ENCODE results near the gene GLRA1. TPM values are rescaled to one million over a fixed set of nuclear protein-coding genes. Genes with fewer than 3 reads are reported as not detected.
A peak's percentile ranks its signal among the peaks of the same experiment; 100 is the strongest.
"Not testable (repeated sequence)": the region's sequence is repeated elsewhere in the genome, so short reads cannot be mapped to it uniquely, and the experiment has no call there.

Gene GLRA1
- total RNA-seq, 1 donor from 2014 or later = not detected

- DNase-seq (ENCODE audit: low read depth in 2 of 2) = no peak
Measured at GRCh38 chr5:151820271-151820670, 104.4 kb downstream of the GLRA1 start.

- DNase-seq (ENCODE audit: low read depth in 2 of 2) = no peak
Measured at GRCh38 chr5:151819830-151820229, 104.8 kb downstream of the GLRA1 start.

DNA sequence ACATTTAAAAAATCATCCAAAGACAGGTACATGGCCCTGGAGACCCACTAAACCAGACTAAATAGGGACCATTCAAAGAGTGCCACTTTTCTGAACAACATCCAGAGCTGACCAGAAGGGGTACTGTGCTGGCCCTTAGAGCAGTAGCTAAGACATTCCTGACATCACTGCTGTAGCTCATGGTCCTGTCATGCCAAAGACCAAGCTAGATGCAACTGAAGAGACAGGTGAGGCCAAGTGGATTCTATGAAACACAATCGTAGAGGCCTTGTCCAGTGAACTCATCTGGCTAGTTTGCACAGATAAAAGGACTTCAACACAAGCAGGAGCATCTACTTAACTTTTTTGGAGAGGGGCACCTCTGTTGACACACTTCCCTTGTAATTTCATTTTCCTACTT, 109.6 kb downstream of the GLRA1 start:
- no peak for DNase-seq (ENCODE audit: low read depth in 2 of 2)

DNA sequence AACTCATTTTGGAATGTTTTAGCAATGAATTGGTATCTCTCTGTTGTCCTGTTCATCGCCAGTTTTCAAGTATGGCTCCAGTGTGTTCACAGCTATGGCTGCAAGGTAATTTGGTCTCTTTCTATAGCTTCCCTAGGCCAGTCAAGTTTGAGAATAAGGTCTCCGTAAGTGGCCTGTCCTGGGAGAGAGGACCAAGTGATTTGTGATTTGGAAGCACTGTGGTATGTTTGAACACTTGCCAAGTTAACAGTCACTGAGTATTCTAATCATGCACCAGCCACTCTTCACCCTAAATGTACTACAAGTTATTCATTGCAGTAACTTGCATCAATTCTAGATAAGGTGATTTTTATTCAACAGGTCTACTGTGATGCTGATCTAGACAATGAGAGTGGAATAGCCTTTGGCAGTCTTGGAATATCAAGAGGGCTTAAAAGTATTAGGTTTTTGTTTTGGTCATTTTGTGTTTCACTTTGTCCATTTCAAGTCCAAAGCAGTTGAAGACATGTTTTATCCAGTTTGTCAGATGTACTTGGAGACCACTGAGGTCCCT, 111.8 kb downstream of the GLRA1 start:
- DNase-seq (ENCODE audit: low read depth in 2 of 2) = no peak

GRCh38 chr5:151811593-151812321, 112.9 kb downstream of the GLRA1 start:
- peak; percentile 14 to 53 for DNase-seq (ENCODE audit: low read depth in 2 of 2)

DNA sequence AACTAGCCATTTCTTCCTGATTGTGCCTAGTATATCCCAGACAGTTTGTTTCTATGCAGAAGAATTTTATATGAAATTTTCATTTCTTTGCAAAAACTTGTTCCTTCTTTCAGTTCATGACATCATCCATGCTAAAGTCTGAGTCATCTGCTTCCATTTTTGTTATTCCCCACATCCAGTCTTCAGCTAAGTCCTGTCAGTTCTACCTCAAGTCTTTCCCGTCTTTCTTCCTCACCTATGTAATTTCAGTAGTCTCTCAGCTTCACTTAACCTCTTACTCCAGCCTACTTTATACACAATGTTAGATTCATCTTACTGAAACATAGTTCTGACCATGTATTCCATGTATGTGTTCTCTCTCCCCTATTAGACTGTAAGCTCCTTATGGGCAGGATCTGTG, 113.8 kb downstream of the GLRA1 start:
- DNase-seq (ENCODE audit: low read depth in 2 of 2) = no peak

- no peak for DNase-seq (ENCODE audit: low read depth in 2 of 2)
Measured at GRCh38 chr5:151810449-151810848, 114.2 kb downstream of the GLRA1 start.

- DNase-seq (ENCODE audit: low read depth in 2 of 2) = no peak
Measured at GRCh38 chr5:151808451-151809169, 116.0 kb downstream of the GLRA1 start.

GRCh38 chr5:151805414-151806223, 119.0 kb downstream of the GLRA1 start:
- DNase-seq (ENCODE audit: low read depth in 2 of 2) = no peak

DNA sequence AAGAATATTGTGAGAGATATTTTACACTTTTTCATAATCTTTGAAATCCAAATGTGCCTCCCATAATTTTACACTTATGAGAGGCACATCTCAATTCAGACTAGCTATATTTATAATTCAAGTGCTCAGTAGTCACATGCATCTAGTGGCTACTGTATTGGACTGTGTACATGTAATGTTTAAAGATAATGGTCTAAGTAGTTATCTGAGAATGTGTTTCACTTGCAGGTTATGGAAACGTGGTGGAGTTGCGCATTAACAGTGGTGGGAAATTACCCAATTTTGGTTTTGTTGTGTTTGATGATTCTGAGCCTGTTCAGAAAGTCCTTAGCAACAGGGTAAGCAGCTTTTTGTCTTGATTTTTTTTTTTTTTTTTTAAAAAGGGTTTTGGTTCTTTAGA, 124.1 kb downstream of the GLRA1 start:
- no peak for DNase-seq (ENCODE audit: low read depth in 2 of 2)

DNA sequence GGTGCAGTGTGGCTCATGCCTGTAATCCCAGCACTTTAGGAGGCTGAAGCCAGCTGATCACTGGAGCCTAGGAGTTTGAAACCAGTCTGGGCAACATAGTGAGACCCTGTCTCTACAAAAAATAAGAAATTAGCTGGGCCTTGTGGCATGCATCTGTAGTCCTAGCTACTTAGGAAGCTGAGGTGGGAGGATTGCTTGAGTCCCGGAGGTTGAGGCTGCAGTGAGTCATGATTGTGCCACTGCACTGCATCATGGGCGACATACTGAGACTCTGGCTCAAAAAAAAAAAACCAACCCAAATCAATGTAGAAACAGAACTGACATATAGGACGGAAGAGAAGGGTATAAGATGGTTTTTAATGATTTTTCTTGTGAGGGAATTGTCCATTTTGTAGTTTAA, 125.2 kb downstream of the GLRA1 start:
- peak in 1 of 2 donors; percentile 70 for DNase-seq (ENCODE audit: low read depth in 2 of 2)

GRCh38 chr5:151798674-151799073, 126.0 kb downstream of the GLRA1 start:
- no peak for DNase-seq (ENCODE audit: low read depth in 2 of 2)

GRCh38 chr5:151795426-151795825, 129.2 kb downstream of the GLRA1 start:
- no peak for DNase-seq (ENCODE audit: low read depth in 2 of 2)

GRCh38 chr5:151793358-151793757, 131.3 kb downstream of the GLRA1 start:
- DNase-seq (ENCODE audit: low read depth in 2 of 2) = no peak

DNA sequence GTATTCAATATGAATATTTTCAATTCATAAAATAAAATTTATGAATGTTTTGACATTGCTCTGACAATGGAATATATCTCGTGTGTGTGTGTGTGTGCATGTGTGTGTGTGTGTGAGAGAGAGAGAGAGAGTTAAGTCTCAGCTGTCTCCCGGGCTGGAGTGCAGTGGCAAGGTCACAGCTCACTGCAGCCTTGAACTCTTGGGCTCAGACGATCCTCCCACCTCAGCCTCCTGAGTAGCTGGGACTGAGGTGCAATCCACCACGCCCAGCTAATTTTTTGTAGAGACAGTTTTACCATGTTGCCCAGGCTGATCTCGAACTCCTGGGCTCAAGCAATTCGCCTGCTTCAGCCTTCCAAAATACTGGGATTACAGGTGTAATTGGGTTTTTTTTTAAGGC, 136.8 kb downstream of the GLRA1 start:
- no peak for DNase-seq (ENCODE audit: low read depth in 2 of 2)

DNA sequence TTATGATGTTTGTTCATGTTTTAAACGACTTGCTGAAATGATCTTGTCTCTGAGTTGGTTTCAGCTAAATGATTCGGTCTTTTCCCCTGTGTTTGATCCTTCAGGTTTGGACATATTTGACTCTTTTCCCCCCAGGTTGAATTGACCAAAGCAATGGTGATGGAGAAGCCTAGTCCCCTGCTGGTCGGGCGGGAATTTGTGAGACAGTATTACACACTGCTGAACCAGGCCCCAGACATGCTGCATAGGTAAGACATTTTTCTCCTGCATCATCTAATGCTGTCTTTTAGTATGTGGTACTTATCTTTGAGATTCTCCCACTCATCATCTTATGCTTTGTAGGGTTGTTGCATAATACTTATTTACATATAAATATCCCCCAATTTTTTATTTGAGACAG, 138.2 kb downstream of the GLRA1 start:
- DNase-seq (ENCODE audit: low read depth in 2 of 2) = no peak

DNA sequence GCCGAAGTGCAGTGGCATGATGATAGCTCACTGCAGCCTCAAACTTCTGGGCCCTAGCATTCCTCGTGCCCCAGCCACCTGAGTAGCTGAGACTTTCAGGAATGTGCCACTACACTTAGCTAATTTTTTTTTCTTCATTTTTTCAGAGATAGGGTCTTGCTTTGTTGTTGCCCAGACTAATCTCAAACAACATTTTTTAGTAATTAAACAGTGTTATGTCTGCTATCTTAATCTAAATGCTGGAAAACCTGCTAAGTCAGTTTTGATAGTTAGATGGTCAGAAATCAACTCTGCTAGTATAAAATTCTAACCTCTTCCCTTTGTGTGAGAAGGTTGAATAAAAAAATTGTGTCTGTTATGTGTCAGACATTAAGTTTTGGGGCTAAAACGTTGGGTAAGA, 140.5 kb downstream of the GLRA1 start:
- DNase-seq (ENCODE audit: low read depth in 2 of 2) = no peak

DNA sequence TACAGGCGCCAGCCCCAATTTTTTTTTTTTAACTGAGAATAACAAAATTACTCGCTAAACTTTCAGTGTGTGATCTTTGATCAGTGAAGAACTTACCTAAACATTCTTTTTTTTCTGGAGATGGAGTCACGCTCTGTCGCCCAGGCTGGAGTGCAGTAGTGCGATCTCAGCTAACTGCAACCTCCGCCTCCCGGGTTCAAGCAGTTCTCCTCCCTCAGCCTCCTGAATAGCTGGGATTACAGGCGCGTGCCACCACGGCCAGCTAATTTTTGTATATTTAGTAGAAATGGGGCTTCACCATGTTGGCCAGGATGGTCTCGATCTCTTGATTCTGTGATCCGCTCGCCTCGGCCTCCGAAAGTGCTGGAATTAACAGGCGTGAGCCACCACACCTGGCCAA, 141.0 kb downstream of the GLRA1 start:
- DNase-seq (ENCODE audit: low read depth in 2 of 2) = not testable (repeated sequence)

DNA sequence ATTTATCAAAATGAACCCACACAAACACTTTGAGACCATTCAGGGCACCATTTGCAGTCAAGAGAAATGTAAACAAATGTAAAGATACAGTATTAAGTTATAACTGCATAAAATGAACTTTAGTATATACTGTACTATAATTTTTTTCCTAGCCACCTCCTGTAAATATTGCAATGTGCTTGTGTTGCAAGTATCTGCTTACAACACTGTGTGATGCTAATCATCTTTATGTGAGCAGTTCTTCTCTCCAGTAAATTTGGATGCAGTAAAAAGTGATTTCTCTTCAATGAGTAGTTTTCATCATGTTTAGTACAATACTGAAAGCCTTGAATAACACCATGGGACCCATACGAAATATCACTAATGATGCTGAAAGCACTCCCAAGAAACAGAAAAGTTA, 143.4 kb downstream of the GLRA1 start:
- DNase-seq (ENCODE audit: low read depth in 2 of 2) = no peak

GRCh38 chr5:151780348-151780747, 144.3 kb downstream of the GLRA1 start:
- DNase-seq (ENCODE audit: low read depth in 2 of 2) = no peak

- no peak for DNase-seq (ENCODE audit: low read depth in 2 of 2)
Measured at GRCh38 chr5:151779531-151780125, 145.0 kb downstream of the GLRA1 start.
